Medulla oblongata (tissue), 1 donor: ENCODE measurements around the gene FAM118B.

Experiments used
- DNase-seq: peaks from one replicate; pipeline ENCODE4 v3.0.0-alpha.2; 2015; ENCODE audit errors: extremely low spot score

The FAM118B gene

GRCh38 chr11:126310200-126310991 lies 98.8 kb downstream of the FAM118B start:
- DNase-seq: peak; percentile 92

GRCh38 chr11:126310992-126311310 lies 99.4 kb downstream of the FAM118B start:
- peak; percentile 17 for DNase-seq

- peak; percentile 13 for DNase-seq
Measured at GRCh38 chr11:126311401-126312291, 100.1 kb downstream of the FAM118B start.
